Upper lobe of left lung (tissue), 4 donors: ENCODE measurements around the gene CASS4.

Experiments used
- CTCF ChIP-seq, 6 experiments: fragments of 450-650 bp in 4 of 6; fragments of 200-600 bp in 2 of 6; sonication (generic) in 2 of 6; IDR thresholded peaks; one replicate each; pipeline ENCODE4 v1.5.1; 2016 to 2019; ENCODE audit warnings: antibody characterized with exemption in 6 of 6
- POLR2AphosphoS5 ChIP-seq, 2 donors: sonication (generic); formaldehyde crosslinking; IDR thresholded peaks; one replicate each; pipeline ENCODE4 v1.5.1; 2017; ENCODE audit warnings: antibody characterized with exemption in 2 of 2

- TF ChIP-seq POLR2AphosphoS5 (IDR thresholded peaks at IDR 0.05) (no peak), CTCF (IDR thresholded peaks at IDR 0.05) (no peak)
These were observed 48.6 kb upstream of the CASS4 start for GRCh38 chr20:56363491-56363890.
